Activated T-helper 2 cell treated with anti-CD3 and anti-CD28 coated beads, Interferon-gamma antibody, Interleukin-2, Interleukin-4, amounts not matched to agents 10 μg/mL and 5 μg/mL and 100 μg/mL, durations not matched to agents 14 hours and 24 hours and 36 hours (primary cell): Measurements from ENCODE around the gene SCGN. TPM values are rescaled to one million over a fixed set of nuclear protein-coding genes. Genes with fewer than 3 reads are reported as not detected.

Source experiments
- total RNA-seq: library from RNA; stranded (reverse); gene quantifications from 2 replicates; pipeline ENCODE4 v1.2.3, GENCODE V29; 2022

The SCGN gene
- total RNA-seq, 1 donor from 2014 or later: not detected

Other genes with a start within 250 kb of the SCGN start
- gene SLC17A4, start 102.5 kb downstream of the SCGN start, total RNA-seq: not detected in 2 replicates
- 0.32 and 0.34 TPM in 2 replicates for gene SLC17A1, start 179.8 kb downstream of the SCGN start, total RNA-seq
- gene SLC17A3, start 222.0 kb downstream of the SCGN start, total RNA-seq: 1.6 TPM in 2 replicates